Liver (tissue), 9 donors: Measurements from ENCODE around the gene SH3PXD2B. TPM values are rescaled to one million over a fixed set of nuclear protein-coding genes. Genes with fewer than 3 reads are reported as not detected.

ENCODE experiments used
- DNase-seq: peaks from one replicate; pipeline ENCODE4 v3.0.0-alpha.2; 2017; ENCODE audit warnings: low spot score
- H3K27ac ChIP-seq, 2 donors: one replicate each; pipeline ENCODE4 v1.7.0; 2013; ENCODE audit warnings: inconsistent platforms in 2 of 2, low read length in 2 of 2, control low read depth in 1 of 2, low read depth in 1 of 2, mild to moderate bottlenecking in 1 of 2
- H3K27me3 ChIP-seq, 4 donors: one replicate each; pipeline versions ENCODE4 v1.6.1 to v1.7.0; 2013; ENCODE audit warnings: low read length in 3 of 4, inconsistent platforms in 1 of 4, mild to moderate bottlenecking in 1 of 4, moderate library complexity in 1 of 4; ENCODE audit not compliant: control insufficient read depth in 4 of 4, insufficient read depth in 4 of 4
- H3K36me3 ChIP-seq, 4 donors: one replicate each; pipeline versions ENCODE4 v1.6.1 to v1.7.0; 2013; ENCODE audit warnings: low read length in 3 of 4, mild to moderate bottlenecking in 3 of 4, low read depth in 1 of 4, moderate library complexity in 1 of 4; ENCODE audit not compliant: control insufficient read depth in 4 of 4, insufficient read depth in 3 of 4
- H3K4me1 ChIP-seq, 4 donors: one replicate each; pipeline versions ENCODE4 v1.6.1 to v1.7.0; 2013; ENCODE audit warnings: low read length in 3 of 4, mild to moderate bottlenecking in 3 of 4, moderate library complexity in 1 of 4; ENCODE audit not compliant: control insufficient read depth in 4 of 4, insufficient read depth in 4 of 4
- H3K4me3 ChIP-seq, 3 donors: one replicate each; pipeline versions ENCODE4 v1.6.1 to v1.7.0; 2013; ENCODE audit warnings: low read length in 3 of 3, control low read depth in 1 of 3, low read depth in 1 of 3, mild to moderate bottlenecking in 1 of 3
- H3K9ac ChIP-seq, 2 donors: one replicate each; pipeline ENCODE4 v1.7.0; 2013; ENCODE audit warnings: low read length in 2 of 2, mild to moderate bottlenecking in 2 of 2, moderate library complexity in 2 of 2, control low read depth in 1 of 2, low read depth in 1 of 2
- H3K9me3 ChIP-seq, 4 donors: one replicate each; pipeline versions ENCODE4 v1.6.1 to v1.7.0; 2013; ENCODE audit warnings: low read length in 3 of 4; ENCODE audit not compliant: control insufficient read depth in 4 of 4
- EGR1 ChIP-seq, 2 donors: IDR thresholded peaks; 2 replicates each; pipeline ENCODE4 v1.6.1; 2016 to 2018; ENCODE audit warnings: antibody characterized with exemption in 2 of 2, low read depth in 2 of 2
- FOXA1 ChIP-seq: IDR thresholded peaks from 2 replicates; pipeline ENCODE4 v1.6.1; 2016; ENCODE audit warnings: antibody characterized with exemption
- FOXA2 ChIP-seq: IDR thresholded peaks from 2 replicates; pipeline ENCODE4 v1.6.1; 2016; ENCODE audit warnings: antibody characterized with exemption
- GABPA ChIP-seq, 2 donors: IDR thresholded peaks in 1 of 2; conservative IDR thresholded peaks in 1 of 2; 2 replicates each; pipeline ENCODE4 v1.6.1; 2016; ENCODE audit warnings: antibody characterized with exemption in 2 of 2, mild to moderate bottlenecking in 1 of 2, moderate library complexity in 1 of 2
- HNF4A ChIP-seq, 2 donors: conservative IDR thresholded peaks; 2 replicates each; pipeline ENCODE4 v1.6.1; 2016; ENCODE audit warnings: antibody characterized with exemption in 2 of 2, mild to moderate bottlenecking in 2 of 2
- JUND ChIP-seq, 2 donors: IDR thresholded peaks; 2 replicates each; pipeline ENCODE4 v1.6.1; 2016; ENCODE audit warnings: antibody characterized with exemption in 2 of 2
- NR2F2 ChIP-seq: IDR thresholded peaks from 2 replicates; pipeline ENCODE4 v1.6.1; 2016; ENCODE audit warnings: antibody characterized with exemption
- RAD21 ChIP-seq, 2 donors: IDR thresholded peaks; 2 replicates each; pipeline ENCODE4 v1.6.1; 2016; ENCODE audit warnings: antibody characterized with exemption in 2 of 2, mild to moderate bottlenecking in 2 of 2
- SP1 ChIP-seq: IDR thresholded peaks from 2 replicates; pipeline ENCODE4 v1.6.1; 2018; ENCODE audit warnings: antibody characterized with exemption, mild to moderate bottlenecking
- TAF1 ChIP-seq: conservative IDR thresholded peaks from 2 replicates; pipeline ENCODE4 v1.6.1; 2016; ENCODE audit warnings: antibody characterized with exemption, mild to moderate bottlenecking
- YY1 ChIP-seq: IDR thresholded peaks from 2 replicates; pipeline ENCODE4 v1.6.1; 2016; ENCODE audit warnings: antibody characterized with exemption, mild to moderate bottlenecking
- WGBS: extraction: QIAGEN DNeasy Blood & Tissue Kit; methylation state at CpG from one replicate; pipeline ENCODE4 v1.1.7; 2013; 5-methylcytosine and 5-hydroxymethylcytosine counted together
- polyA plus RNA-seq, 2 donors: library from polyadenylated mRNA; stranded (reverse) in 1 of 2; unstranded in 1 of 2; fragments of 200-250 nt in 1 of 2; fragments of >200 nt in 1 of 2; fragmentation: Nextera tagmentation in 1 of 2; extraction: Ambion mirVana in 1 of 2; gene quantifications; one replicate each; pipeline versions ENCODE4 v1.2.1 to v1.2.3, GENCODE V29; 2013 to 2015
- total RNA-seq, 2 donors: library from RNA; depleted of rRNA; stranded (reverse); fragments of >200 nt; gene quantifications; one replicate each; pipeline ENCODE4 v1.2.3, GENCODE V29; 2014
- TF ChIP-seq, protein P1 (sequence below): IDR thresholded peaks from 2 replicates; pipeline ENCODE4 v1.6.1; 2016; ENCODE audit warnings: antibody characterized with exemption
- TF ChIP-seq, protein P2 (sequence below): fragments of 150-350 bp; IDR thresholded peaks from 2 replicates; pipeline ENCODE4 v1.5.1; 2017; ENCODE audit warnings: improper control_type of control experiment, low read depth, low read length; ENCODE audit not compliant: missing input control
- TF ChIP-seq, protein P3 (sequence below): IDR thresholded peaks from 2 replicates; pipeline ENCODE4 v1.6.1; 2016; ENCODE audit warnings: antibody characterized with exemption, mild to moderate bottlenecking
- TF ChIP-seq, protein P4 (sequence below): IDR thresholded peaks from 2 replicates; pipeline ENCODE4 v1.6.1; 2016; ENCODE audit warnings: antibody characterized with exemption
- TF ChIP-seq, protein P5 (sequence below): IDR thresholded peaks from 2 replicates; pipeline ENCODE4 v1.6.1; 2016; ENCODE audit warnings: antibody characterized with exemption
- donor health status: healthy.
- donor health status: healthy.
- donor health status: healthy.
- donor health status: healthy.
- donor health status: healthy.

The SH3PXD2B gene
- total and polyA plus RNA-seq, 4 donors = 1.1 to 3.3 (median 2.2) TPM

DNA sequence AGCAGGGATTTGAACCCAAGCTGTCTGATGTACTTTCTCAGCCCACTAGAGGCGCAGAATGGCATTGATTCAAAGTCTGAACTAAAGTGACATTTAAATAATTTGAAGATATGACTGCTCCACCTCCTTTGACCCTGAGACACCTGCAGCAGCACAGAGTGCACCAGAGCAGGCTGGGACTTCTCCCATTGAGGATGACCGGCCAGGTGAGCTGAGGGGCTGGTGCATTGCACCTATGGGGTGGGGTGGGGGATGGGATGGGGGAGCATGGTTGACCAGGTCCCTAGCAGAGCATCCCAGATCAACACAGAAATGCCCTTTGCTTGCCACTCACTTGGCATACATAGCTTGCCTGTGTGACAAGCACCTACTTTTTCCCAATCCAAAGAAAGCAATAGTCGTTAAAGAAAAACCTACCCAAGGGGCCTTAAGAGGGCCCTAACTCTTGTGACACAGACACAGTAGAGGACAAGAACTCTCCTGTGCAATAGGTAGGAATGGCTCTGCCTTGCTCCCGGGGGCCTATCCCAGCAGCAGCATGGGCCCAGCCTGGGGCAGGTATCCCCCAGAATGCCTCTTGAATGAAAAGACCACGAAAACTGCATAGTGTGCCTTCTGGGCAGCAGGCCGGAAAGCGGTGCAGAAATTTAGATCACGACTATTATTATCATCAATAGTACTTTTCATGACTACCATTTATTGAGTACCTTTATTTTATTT lies 6.5 kb downstream of the SH3PXD2B start:
- Histone ChIP-seq H3K36me3 (peaks cover 0 to 3% (median 0%) of the 10 kb centered on the region in 4 donors), H3K9me3 (no peaks in the 10 kb centered on the region), H3K4me1 (peaks cover 0 to under 1% (median 0%) of the 10 kb centered on the region in 4 donors), H3K9ac (no peak overlapping the region), H3K4me3 (no peak overlapping the region), H3K27ac (no peak overlapping the region), H3K27me3 (no peaks in the 10 kb centered on the region)
- 96% methylated on average over 8 of the region's 8 CpGs for WGBS
- no peak for TF ChIP-seq FOXA1
- TF ChIP-seq YY1 = no peak
- no peak for TF ChIP-seq EGR1 (IDR thresholded peaks at IDR 0.05; ENCODE audit: low read depth in 2 of 2)
- no peak for TF ChIP-seq RAD21 (IDR thresholded peaks at IDR 0.05)
- no peak for TF ChIP-seq TAF1
- TF ChIP-seq, protein P1, sequence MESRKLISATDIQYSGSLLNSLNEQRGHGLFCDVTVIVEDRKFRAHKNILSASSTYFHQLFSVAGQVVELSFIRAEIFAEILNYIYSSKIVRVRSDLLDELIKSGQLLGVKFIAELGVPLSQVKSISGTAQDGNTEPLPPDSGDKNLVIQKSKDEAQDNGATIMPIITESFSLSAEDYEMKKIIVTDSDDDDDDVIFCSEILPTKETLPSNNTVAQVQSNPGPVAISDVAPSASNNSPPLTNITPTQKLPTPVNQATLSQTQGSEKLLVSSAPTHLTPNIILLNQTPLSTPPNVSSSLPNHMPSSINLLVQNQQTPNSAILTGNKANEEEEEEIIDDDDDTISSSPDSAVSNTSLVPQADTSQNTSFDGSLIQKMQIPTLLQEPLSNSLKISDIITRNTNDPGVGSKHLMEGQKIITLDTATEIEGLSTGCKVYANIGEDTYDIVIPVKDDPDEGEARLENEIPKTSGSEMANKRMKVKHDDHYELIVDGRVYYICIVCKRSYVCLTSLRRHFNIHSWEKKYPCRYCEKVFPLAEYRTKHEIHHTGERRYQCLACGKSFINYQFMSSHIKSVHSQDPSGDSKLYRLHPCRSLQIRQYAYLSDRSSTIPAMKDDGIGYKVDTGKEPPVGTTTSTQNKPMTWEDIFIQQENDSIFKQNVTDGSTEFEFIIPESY = no peak
- DNase-seq = no peak

DNA sequence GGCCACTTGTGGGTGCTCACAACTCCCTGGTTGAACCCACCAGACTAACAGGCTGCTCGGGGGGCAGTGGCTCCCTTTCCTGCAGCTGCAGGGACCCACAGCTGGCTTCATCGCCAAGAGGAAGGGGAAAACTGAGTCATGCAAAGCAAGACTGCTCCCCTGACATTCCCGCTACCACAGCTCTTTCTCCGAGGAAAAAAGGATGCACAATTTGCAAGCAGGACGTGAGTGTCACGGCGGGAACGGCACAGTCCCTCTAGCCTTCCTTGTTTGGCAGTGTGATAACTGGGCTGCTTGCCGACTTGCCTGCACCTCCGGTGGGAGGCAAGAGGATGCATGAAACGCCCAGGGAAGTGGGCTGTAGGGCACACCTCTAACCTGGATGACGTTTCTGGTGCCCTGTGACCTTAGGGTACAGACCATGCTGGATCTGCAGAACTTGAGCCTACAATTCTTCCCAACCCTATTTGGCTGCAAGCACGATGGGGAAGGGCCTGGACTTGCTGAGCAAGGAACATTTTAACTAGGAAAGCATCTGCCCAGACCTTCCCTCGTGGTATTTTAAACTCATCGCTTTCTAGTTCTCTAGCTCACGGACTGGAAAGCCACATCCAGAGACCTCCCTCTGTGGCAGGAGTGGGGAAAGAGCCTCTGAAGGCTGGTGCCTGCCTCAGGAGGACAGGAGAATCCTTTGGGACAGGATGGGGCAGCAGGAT lies 7.8 kb downstream of the SH3PXD2B start:
- no peak overlapping the region for H3K27ac ChIP-seq
- no peak overlapping the region for H3K9ac ChIP-seq
- no peak overlapping the region for H3K4me3 ChIP-seq
- DNase-seq = no peak
- WGBS = 80% methylated on average over 16 of the region's 16 CpGs
- H3K4me1 ChIP-seq = no peaks in the 10 kb centered on the region
- TF ChIP-seq, protein P2, sequence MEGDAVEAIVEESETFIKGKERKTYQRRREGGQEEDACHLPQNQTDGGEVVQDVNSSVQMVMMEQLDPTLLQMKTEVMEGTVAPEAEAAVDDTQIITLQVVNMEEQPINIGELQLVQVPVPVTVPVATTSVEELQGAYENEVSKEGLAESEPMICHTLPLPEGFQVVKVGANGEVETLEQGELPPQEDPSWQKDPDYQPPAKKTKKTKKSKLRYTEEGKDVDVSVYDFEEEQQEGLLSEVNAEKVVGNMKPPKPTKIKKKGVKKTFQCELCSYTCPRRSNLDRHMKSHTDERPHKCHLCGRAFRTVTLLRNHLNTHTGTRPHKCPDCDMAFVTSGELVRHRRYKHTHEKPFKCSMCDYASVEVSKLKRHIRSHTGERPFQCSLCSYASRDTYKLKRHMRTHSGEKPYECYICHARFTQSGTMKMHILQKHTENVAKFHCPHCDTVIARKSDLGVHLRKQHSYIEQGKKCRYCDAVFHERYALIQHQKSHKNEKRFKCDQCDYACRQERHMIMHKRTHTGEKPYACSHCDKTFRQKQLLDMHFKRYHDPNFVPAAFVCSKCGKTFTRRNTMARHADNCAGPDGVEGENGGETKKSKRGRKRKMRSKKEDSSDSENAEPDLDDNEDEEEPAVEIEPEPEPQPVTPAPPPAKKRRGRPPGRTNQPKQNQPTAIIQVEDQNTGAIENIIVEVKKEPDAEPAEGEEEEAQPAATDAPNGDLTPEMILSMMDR = no peak
- TF ChIP-seq NR2F2 = peak; percentile 46
- H3K36me3 ChIP-seq = peaks cover 0 to 3% (median 0%) of the 10 kb centered on the region in 4 donors
- no peaks in the 10 kb centered on the region for H3K27me3 ChIP-seq
- no peaks in the 10 kb centered on the region for H3K9me3 ChIP-seq

DNA sequence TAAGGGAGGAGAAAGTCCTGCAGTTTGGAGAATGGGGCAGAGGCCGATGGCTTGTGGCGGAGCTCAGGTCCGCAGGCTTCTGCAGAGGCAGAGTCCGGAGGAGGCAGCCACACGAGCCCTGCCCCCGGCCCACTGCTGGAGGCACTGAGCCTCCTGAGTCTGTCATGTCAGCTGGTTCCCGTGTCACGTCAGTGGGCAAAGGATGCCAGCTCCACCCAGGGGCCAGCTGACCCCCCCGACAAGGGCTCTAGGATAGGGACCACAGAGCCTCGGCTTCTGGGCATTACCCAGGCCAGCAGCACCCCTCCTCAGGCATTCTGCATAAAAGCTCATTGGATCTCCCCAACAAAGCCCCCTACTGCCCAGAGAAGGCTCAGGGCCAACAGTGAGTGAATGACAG lies 8.5 kb downstream of the SH3PXD2B start:
- TF ChIP-seq FOXA2 (no peak), FOXA1 (no peak), RAD21 (IDR thresholded peaks at IDR 0.05) (no peak), GABPA (IDR thresholded peaks at IDR 0.05 in 1 of 2, conservative IDR thresholded peaks at IDR 0.05 in 1 of 2) (no peak), TAF1 (no peak), HNF4A (conservative IDR thresholded peaks at IDR 0.05) (no peak), JUND (IDR thresholded peaks at IDR 0.05) (no peak), SP1 (no peak), YY1 (no peak)
- TF ChIP-seq, protein P3, sequence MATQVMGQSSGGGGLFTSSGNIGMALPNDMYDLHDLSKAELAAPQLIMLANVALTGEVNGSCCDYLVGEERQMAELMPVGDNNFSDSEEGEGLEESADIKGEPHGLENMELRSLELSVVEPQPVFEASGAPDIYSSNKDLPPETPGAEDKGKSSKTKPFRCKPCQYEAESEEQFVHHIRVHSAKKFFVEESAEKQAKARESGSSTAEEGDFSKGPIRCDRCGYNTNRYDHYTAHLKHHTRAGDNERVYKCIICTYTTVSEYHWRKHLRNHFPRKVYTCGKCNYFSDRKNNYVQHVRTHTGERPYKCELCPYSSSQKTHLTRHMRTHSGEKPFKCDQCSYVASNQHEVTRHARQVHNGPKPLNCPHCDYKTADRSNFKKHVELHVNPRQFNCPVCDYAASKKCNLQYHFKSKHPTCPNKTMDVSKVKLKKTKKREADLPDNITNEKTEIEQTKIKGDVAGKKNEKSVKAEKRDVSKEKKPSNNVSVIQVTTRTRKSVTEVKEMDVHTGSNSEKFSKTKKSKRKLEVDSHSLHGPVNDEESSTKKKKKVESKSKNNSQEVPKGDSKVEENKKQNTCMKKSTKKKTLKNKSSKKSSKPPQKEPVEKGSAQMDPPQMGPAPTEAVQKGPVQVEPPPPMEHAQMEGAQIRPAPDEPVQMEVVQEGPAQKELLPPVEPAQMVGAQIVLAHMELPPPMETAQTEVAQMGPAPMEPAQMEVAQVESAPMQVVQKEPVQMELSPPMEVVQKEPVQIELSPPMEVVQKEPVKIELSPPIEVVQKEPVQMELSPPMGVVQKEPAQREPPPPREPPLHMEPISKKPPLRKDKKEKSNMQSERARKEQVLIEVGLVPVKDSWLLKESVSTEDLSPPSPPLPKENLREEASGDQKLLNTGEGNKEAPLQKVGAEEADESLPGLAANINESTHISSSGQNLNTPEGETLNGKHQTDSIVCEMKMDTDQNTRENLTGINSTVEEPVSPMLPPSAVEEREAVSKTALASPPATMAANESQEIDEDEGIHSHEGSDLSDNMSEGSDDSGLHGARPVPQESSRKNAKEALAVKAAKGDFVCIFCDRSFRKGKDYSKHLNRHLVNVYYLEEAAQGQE = no peak
- TF ChIP-seq, protein P4, sequence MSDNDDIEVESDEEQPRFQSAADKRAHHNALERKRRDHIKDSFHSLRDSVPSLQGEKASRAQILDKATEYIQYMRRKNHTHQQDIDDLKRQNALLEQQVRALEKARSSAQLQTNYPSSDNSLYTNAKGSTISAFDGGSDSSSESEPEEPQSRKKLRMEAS = no peak
- TF ChIP-seq, protein P1 = no peak
- TF ChIP-seq, protein P5, sequence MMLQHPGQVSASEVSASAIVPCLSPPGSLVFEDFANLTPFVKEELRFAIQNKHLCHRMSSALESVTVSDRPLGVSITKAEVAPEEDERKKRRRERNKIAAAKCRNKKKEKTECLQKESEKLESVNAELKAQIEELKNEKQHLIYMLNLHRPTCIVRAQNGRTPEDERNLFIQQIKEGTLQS = no peak
- 95% methylated on average over 10 of the region's 10 CpGs for WGBS
- Histone ChIP-seq H3K9ac (no peak overlapping the region), H3K4me3 (no peak overlapping the region), H3K9me3 (no peaks in the 10 kb centered on the region), H3K4me1 (no peaks in the 10 kb centered on the region), H3K36me3 (peaks cover 0 to 3% (median 0%) of the 10 kb centered on the region in 4 donors), H3K27ac (no peak overlapping the region), H3K27me3 (no peaks in the 10 kb centered on the region)
- no peak for DNase-seq
